Jurkat, Clone E6-1 (cell line): ENCODE results near the gene BCAS3.
"Not testable (repeated sequence)": the region's sequence is repeated elsewhere in the genome, so short reads cannot be mapped to it uniquely, and the experiment has no call there.

Source experiments
- DNase-seq: peaks from one replicate; pipeline ENCODE4 v3.0.0-alpha.2; 2011; ENCODE audit warnings: low read depth, low spot score
- H3K4me3 ChIP-seq: 2 replicates; pipeline ENCODE4 v1.5.1; 2011; ENCODE audit warnings: mild to moderate bottlenecking, low read length, control low read depth, moderate library complexity

Gene BCAS3

DNA sequence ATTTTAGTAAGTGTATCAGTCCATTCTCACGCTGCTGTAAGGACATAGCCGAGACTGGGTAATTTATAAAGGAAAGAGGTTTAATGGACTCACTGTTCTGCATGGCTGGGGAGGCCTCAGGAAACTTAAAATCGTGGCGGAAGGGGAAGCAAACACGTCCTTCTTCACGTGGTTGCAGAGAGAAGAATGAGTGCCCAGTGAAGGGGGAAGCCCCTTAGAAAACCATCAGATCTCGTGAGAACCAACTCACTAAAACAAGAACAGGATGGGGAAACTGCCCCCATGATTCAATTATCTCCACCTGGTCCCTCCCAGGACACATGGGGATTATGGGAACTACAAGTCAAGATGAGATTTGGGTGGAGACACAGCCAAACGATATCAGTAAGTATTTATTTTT, 567.3 kb downstream of the BCAS3 start:
- not testable (repeated sequence) for H3K4me3 ChIP-seq, DNase-seq

DNA sequence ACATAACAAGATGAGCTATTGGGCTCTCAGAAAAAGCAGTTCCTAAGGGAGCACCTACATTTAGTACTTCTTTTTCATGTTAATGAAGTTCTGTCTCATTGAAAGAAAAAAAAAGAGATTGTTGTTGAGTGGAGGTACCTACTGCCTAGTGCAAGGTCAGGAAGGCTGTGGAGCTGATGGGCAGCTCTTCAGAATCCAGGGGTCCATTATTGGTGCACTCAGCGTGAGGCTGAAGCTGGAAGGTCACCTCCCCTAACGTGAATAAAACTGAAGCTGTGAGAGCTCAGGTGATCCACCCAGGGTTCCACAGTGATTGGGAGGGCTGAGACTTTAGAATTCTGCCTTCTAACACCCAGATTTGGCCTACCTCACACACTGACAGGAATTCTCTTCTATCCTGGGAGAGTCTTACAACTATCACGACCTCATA, 568.1 kb downstream of the BCAS3 start:
- DNase-seq, result no peak
- H3K4me3 ChIP-seq, result no peak overlapping the region

DNA sequence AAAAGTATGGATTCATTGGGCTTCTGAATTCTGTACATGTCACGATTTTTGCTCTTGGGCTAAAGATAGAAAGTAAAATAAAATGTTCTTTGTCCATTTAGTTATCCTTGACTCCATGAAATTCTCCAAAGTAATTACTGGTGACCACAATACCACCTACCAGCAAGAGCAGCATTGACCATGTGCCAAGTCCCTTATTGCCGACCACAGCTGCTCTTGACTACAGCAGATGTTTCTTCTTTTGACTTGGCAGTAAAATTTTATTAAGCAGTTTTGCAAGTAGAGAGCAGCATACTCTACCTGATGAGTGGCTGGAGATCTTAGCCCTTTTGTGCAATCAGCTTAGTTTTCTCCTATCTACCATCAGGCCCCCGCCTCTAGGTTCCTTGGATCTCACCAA, 569.8 kb downstream of the BCAS3 start:
- no peak for DNase-seq
- H3K4me3 ChIP-seq, result no peak overlapping the region

DNA sequence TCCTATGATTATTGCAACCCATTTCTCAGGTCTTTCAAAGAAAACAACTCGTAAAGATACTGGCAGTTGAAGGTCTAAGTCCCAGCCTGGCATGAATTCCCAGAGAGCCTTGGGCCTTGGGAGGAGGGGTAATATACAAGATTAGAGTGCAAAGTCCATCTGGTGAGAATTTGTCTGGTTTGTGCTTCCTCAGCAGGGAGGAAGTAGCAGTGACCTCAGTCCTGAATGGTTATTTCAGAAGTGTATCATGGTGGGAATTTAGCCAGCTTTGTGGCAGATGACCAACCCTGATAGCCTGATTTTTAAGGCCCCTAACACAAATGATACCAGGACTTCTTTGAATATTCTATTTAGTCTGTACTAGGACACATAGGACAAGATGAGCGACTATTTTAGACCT, 570.7 kb downstream of the BCAS3 start:
- no peak overlapping the region for H3K4me3 ChIP-seq
- no peak for DNase-seq

DNA sequence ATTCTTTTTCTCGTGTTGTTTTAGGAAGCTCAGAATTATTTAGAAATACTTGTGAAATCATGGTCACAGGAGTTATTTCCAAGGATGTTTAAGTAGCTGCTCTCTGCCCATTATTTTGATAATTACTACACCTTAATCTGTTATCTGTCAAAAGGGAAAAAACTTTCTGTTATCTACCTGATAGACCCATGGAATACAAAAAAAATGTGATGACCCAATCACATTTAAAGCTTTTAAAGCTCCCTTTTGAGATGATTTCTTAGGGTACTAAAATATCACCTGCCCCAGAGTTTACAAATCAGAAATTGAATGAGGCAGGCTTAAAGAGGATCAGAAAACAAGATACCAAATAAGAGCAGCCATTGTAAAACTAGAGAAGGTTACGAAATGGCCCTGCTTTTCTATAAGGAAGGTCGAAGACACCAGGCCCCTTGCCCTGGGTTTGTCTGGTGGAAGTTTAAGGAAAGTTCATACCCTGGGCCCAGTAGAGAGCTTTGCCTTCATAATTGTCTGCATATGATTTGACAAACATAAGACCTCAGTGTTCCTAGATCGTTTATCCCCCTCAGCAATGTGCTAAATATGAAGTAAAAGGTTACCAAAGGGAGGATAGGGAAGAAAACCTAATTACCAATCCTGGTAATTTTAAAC, 572.1 kb downstream of the BCAS3 start:
- no peak for DNase-seq
- H3K4me3 ChIP-seq, result no peak overlapping the region

DNA sequence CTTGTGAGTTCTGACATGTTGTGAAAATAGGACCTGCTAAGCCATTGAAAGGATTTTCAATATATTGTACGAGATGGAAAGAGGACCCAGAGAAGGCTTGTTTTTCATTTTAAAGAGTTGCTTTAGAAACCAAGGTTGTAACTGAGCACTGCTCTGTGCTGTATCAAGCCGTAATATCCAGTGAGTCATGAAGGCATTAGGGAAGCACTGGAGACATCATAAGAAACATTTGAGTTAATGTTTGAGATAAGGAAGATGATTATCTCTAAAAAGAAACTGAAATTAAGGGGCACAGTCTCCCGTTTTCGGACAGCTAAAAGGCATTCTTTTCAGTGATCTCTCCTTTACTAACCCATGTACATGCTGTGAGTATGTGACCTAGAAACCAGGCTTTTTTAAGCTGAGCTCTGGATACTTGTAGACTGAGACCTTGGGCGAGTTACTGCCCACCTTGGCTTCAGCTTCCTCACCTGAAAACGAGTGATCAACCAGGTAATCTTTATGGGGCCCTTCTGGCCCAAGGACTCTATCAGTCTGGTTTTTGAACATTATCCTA, 572.8 kb downstream of the BCAS3 start:
- no peak for DNase-seq
- no peak overlapping the region for H3K4me3 ChIP-seq

DNA sequence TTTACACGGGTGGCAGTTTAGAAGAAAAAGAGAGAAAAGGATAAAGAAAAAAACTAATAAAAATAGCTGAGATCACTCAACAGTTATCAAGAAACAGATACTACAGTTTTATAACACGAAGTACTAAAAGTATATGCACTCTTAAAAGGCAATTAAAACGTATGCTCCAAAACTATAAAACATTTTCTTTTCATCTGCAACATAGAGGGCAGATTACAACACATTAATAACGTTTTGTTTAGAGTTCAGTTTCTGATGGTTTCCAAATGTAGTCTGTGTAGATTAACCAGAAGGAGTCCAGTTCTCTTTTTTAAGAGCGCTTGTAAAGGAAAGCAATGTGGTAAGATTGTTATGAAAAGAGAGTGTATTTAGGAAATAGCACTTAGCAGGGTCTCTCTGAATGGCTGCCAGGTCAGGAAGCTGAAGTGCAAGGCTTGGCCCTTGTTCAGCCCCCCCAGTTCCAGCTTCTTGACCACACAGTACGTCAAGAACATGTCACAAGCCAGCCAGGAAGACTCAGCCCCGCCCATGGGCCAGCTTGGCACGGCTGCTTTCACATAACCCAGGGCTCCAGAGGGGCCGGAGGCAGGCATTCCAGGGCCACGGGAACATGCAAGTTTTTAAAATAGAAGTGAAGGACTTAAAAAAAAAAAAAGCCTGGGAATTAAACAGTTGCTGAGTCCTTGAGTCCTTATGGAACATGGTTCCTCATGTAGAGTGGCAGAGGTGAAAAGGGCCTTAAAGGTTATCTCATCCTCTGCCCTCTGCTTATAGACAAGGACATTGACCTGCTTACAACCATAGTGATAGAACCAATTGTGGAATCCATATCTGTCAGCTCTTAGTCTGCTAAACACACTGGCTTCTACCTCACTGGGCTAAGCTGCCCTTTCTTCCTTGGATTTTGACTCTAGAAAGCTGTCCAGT, 574.6 kb downstream of the BCAS3 start:
- DNase-seq, result no peak
- H3K4me3 ChIP-seq, result no peak overlapping the region

DNA sequence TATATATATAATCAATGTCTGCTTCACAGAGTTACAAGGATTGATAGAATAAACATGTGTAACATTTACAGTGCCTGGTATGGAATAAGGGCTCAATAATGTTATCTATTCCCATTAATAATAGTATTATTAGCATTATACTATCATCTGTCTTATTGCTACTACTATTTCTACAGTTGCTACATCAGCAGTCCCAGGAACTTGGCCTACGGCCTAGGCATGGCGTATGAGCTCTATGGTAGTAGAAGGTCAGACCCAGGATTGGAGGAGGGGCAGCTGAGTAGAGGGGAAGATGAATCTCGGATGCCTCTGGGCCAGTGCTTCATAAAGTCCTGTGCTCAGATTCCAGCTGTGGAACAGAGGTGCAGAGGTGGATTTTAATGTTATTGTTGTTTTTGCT, 575.7 kb downstream of the BCAS3 start:
- no peak overlapping the region for H3K4me3 ChIP-seq
- no peak for DNase-seq

DNA sequence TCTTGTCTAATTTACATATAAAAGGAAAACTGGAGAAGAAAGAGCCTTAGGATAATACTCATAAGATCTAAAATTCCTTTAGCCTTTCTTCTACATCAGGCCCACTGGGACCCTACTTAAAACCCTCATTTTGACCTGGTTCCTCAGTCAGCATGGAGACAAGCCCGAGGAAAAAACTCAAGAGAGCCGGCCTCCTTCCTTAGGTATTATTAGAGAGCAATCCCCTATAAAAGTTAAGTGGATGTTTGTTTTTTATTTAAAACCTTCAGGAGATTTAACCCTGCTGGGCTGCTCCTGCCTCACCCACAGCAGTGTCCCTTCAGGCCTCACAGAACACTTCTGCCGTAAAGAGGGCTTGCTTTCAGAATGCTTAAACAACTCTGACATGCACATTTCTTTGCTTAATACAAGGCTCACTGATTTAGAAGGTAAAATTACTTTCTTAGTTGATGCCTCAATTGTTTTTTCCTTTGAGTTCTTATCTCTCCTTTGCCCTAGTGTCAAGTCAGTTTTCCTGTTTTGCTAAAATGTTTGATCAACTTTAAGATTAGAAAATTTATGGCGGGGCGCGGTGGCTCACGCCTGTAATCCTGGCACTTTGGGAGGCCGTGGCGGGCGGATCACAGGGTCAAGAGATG, 576.4 kb downstream of the BCAS3 start:
- H3K4me3 ChIP-seq, result no peak overlapping the region
- no peak for DNase-seq

DNA sequence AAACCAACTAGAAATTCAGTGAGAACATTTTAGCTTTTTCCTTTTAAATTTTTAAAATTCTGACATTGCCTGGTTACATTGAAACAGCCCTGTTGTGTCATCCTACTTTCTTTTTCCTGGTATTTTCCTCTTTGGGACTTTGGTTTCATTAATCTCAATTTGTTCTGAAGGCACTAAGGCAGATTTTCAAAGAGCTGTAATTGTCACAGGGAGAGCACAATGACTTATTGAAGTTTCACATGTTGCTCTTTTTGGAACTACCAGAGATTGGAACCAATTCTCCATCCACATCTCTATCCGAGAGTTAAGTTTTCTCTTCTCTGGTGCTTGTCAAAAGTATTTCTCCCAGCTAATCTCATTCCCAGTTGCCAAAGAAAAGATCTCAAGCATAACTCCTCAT, 577.3 kb downstream of the BCAS3 start:
- H3K4me3 ChIP-seq, result no peak overlapping the region
- no peak for DNase-seq

DNA sequence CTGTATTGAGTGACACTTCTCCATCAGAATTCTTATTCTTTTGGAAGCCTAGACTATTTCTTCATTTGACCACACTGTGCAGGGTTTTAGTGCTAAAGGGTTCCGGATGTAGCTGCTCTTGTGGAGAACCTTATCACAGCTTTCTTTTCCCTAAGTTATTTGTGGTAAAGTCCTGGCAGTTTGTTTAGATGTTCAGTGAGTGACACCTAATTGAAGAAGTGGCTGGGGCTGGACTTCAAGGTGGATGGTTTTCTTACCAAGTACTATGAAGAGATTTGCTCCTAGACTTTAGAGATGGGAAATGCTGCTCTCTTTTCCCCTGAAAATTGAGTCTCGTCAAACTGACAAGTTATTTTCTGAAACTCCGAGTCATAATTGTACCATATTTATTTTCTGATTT, 578.0 kb downstream of the BCAS3 start:
- H3K4me3 ChIP-seq, result no peak overlapping the region
- DNase-seq, result no peak

DNA sequence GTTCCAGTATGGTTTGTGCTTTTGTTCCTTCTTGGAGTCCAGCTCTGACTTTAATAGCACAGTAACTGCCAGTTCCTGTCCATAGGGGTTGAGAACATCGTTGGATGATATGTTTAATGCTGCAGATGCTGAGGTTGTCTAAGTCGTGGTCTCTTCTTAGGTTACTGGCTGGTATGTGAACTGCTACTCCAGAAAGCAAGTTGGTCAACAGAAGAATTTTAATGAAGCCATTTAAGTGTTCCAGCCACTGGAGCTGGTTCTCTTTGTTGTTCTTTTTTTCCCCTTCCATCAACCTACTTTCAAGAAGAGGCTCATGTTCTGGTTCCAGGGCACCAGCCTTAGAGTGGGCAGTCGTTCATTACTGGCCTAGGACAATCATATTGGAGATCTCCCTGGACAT, 581.7 kb downstream of the BCAS3 start:
- no peak overlapping the region for H3K4me3 ChIP-seq
- DNase-seq, result no peak

DNA sequence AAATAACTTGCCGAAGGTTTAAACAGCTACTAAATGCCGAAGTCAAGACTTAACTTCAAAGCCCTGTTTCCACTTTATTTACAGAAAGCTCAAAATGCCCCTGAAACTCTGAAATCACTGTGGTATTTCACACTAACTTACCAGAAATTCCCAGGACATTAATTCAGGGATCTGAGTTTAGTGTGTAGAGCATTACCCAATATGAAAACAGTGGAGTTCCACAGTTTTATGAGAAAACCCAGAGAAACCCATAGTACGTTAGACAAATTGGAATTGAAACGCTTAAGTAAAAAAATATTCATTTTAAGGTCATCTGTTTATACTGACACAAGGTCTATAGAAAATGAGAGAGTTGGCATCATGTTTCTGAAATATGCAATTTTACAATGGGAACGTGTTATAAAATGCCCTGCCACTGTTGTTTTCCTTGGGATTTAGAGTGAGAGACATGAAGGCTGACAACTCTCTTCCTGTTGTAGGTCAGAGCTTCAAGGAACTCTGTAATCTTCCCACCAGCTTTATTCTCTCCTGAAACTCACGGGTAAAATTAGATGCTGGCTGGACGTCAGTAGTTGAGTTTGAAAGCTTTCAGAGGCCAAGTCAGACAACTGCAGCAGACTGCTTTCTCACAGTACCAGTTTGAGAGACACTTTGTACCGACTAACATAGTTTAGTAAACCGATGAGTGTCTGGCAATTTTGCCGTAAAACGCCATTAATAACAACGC, 582.6 kb downstream of the BCAS3 start:
- DNase-seq, result no peak

DNA sequence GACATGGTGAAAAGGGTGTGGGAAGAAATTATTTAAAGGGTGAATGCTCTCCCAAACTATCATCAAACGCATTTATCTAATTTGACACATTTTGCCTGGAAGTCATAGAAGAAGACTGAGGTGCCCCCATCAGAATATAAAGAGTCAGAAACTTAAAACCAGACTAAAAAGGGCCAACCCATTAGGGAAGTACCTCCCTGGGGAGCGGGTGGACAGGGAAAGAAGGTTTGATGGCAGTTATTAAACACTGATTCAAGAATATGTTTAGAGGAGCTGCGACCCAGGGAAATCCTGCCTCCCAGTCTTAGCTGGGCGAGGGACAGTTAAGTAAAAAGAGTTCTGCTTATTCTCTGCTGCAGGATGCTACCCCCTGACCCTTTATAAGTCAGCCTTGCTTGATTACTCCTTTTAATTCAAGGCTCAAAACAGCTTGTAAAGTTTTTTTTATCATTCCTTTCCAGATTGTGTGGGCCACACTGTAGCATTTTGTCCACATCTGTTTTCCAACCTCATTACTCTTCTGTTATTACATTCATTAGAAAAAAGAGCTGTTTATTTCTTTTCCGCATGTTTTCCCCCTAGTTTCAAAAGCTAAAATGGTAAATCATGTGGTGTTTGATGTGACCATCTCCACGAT, 583.5 kb downstream of the BCAS3 start:
- H3K4me3 ChIP-seq, result no peak overlapping the region
- DNase-seq, result no peak

More for the DNA sequence above, 582.6 kb downstream of the BCAS3 start:
- no peak overlapping the region for H3K4me3 ChIP-seq

DNA sequence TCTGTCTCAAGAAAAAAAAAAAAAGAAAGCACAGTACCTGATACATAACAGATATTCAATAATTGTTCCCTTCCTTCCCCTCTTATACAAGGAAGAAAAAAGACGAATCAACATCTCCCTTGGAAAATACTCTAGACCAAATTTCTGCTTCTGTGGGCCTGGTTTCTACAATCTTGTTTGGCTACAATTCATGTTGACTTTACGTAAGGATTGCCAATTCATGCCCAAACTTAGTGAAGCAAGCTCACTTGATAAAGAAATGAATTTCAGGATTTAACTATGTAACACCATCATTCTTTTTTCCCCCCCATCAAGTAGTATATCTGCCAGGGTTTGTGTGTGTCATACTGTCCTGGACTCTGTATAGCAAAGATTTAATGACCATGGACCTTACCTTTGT, 587.7 kb downstream of the BCAS3 start:
- no peak overlapping the region for H3K4me3 ChIP-seq
- no peak for DNase-seq

DNA sequence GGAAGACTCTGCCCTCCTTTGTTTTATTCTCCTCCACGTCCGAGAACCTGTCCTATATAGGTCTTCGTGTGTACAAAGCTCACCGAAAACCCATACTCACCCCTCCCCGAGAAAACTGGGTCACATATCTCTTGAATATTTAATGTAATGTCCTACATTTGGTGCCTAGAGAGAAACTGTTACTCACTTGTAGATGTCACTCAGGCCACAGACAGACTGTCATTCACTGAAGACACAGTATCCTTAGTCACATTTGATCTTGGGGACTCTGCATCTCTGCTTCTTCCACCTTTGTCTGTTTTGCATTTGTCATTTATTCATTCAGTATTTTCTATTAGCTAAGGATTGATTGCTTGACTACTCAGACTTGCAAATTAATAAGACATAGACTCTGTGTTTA, 590.2 kb downstream of the BCAS3 start:
- DNase-seq, result no peak
- no peak overlapping the region for H3K4me3 ChIP-seq

DNA sequence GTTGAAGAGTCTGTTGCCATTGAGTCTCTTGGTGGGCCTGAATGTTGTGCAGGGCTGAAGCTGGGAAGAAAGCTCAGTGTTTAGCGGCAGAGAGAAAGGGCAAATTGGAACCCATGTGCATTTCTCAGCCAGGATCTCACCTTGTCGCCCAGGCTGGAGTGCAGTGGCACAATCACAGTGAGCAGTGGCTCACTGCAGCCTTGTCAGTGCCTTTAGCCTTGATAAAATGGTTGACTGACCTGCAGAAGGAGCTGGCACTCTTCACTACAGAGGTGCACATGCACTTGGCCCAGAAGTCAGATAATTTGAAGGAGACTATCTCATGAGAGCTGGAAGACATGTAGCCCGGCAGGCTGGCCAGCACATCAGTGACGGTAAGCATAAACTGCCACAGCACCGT, 597.7 kb downstream of the BCAS3 start:
- H3K4me3 ChIP-seq, result no peak overlapping the region
- DNase-seq, result no peak

DNA sequence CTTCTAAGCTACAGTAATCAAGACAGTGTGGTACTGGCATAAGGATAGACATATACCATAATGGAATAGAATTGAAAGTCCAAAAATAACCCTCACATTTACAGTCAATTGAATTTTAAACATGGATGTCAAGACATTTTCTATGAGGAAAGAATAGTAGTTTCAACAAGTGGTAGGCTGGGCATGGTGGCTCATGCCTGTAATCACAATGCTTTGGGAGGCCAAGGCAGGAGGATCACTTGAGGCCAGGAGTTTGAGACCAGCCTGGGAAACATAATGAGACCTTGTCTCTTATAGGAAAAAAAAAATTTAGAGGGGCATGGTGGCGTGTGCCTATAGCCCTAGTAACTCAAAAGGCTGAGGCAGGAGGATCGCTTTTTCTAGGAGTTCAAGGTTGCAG, 599.2 kb downstream of the BCAS3 start:
- no peak overlapping the region for H3K4me3 ChIP-seq
- DNase-seq, result no peak
